HG03064 (cell line): ENCODE data around the gene TNS1.

Experiments used
- ATAC-seq: cut with Tn5 transposase; IDR thresholded peaks from one replicate; pipeline ENCODE4 v1.9.1; 2021; ENCODE audit warnings: low read depth; ENCODE audit not compliant: unreplicated experiment

Gene TNS1

GRCh38 chr2:217934321-217935131, 68.3 kb downstream of the TNS1 start:
- ATAC-seq: no peak

GRCh38 chr2:217933617-217933993, 69.2 kb downstream of the TNS1 start:
- ATAC-seq: no peak

- no peak for ATAC-seq
Observed at GRCh38 chr2:217932803-217933616, 69.8 kb downstream of the TNS1 start.

- ATAC-seq: no peak
Observed at GRCh38 chr2:217931846-217932560, 70.8 kb downstream of the TNS1 start.

- no peak for ATAC-seq
Observed at GRCh38 chr2:217930761-217931563, 71.8 kb downstream of the TNS1 start.

- ATAC-seq: no peak
Observed at GRCh38 chr2:217929757-217930707, 72.8 kb downstream of the TNS1 start.

- no peak for ATAC-seq
Observed at GRCh38 chr2:217929272-217929671, 73.5 kb downstream of the TNS1 start.

- no peak for ATAC-seq
Observed at GRCh38 chr2:217928324-217929181, 74.2 kb downstream of the TNS1 start.

GRCh38 chr2:217927601-217928323, 75.0 kb downstream of the TNS1 start:
- ATAC-seq: no peak

- no peak for ATAC-seq
Observed at GRCh38 chr2:217926801-217927200, 76.0 kb downstream of the TNS1 start.

- no peak for ATAC-seq
Observed at GRCh38 chr2:217924346-217924901, 78.4 kb downstream of the TNS1 start.

- no peak for ATAC-seq
Observed at GRCh38 chr2:217923007-217923686, 79.6 kb downstream of the TNS1 start.

- no peak for ATAC-seq
Observed at GRCh38 chr2:217922101-217923006, 80.4 kb downstream of the TNS1 start.

- ATAC-seq: no peak
Observed at GRCh38 chr2:217920879-217921603, 81.8 kb downstream of the TNS1 start.

- no peak for ATAC-seq
Observed at GRCh38 chr2:217919781-217920351, 82.9 kb downstream of the TNS1 start.
